ENCODE results near the gene MVB12B.

MVB12B gene

DNA sequence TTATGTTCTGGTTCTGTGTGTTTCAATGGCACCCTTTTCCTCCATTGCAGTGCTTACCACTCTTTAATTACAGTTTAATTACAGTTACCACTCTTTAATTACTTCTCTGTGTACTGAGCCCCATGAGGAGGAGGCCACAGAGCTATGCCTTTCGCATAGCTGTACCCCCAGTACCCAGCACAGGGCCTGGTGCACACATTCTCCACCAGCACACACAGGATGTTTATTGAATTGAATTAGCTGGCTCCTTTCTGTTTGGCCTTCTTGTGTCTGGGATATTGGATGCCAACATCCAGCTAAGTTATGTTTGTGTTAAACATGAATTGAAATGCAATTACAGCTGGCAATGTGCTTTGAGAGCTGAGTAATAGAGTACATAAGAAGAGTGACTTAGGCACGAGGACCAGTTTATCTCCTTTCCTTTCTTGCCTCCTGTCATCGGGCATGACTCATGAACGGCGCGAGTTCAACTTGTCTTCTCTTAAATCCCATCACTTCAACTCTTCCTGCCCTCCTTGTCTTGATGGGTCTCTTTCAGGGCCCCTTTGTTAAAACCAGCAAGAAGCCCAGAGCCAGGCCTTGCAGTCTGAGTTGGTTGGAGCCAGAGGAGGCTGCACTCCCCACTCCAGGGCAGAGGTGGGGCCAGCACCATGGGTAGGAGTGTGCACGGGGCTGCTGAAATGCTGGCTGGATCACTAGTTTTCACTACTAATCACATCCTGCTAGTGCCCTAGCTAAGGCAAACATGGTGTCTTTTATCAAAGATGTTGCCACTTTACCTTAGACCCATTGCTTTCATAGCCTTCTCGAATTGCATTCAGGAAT is 37.4 kb downstream of the MVB12B start:
- no peak for DNase-seq

DNA sequence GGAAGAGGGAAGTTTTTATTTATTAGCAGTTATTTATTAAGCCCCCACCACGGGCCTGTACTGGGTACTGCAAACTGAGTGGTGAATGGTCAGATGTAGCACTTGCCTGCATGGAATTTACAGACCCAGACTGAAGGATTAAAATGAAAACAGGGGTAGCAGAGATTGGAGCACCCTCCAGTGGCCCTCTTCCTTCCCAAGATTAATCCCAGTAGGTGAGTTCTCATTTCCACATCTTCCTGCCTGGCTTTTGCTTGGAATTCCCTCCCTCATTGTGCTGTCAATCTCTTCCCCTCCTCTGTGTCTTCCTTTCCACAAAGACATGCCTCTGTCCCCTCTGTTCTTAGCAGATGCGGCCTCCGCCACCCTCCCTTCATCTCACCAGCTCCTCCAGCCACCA is 39.2 kb downstream of the MVB12B start:
- no peak for DNase-seq

DNA sequence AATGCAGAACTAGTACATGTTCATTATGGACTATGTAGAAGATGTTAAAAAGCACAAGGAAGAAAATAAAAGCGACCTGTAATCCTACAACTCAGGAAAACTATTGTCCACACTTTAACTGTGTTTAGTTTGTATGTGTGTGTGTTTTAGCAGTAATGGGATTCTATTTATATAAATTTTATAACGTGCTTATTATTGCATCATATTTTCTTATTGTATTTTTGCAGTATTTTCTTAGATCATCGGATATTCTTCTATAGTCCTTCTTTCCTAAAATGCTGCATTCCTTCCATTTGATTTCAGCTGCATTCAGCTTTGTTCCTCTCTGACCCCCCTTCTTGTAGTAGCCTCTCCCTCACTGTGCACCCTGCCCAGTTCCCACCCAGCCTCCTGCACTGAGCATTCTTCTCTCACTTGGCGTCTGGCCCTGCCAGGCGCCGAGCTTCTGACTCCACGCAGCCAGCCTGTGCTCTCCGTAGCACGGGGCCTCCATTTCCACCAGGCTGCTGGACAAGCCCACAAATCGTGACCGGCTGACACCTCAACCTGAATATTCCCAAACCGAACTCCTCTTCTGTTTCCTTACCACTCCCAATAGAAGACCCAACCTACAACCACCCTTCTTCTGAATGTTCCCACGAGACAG is 39.9 kb downstream of the MVB12B start:
- DNase-seq: no peak

DNA sequence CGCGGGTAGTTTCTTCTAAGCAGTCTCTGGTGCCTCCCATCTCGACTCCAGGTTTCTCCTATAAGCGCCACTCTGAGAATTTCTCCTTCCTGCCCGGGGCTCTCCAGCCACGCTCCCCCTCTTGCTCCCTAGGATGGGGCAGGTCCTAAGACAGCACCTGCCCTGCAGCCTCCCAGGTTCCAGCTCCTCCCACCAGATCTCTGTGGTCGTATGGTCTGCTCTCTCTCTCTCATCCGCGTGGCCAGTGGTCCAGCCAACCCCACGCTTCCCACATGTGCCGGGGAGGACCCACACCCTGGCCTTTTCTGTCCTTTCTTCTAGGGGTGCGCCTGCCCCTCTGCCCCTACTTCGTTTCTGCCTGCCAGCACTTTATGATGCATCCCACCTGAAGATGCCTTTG is 40.5 kb downstream of the MVB12B start:
- DNase-seq: no peak

DNA sequence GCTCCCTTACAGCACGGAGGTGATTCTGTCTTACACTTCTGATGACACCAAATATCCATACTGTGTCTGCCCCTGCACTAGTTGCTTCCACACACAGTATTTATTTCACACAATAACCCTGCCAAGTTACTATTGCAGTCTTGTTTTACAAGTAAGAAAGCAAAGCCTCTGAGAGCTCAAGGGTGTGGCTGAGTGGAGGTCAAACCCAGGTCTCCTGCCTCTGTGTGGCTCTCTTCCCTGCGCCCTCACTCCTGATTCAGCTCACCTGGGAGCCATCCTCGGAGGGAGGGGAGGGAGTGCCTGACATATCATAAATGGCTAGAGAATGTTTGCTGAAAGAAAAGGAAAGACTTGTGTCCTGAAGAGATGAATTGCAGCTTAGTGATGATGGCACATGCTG is 41.0 kb downstream of the MVB12B start:
- no peak for DNase-seq

DNA sequence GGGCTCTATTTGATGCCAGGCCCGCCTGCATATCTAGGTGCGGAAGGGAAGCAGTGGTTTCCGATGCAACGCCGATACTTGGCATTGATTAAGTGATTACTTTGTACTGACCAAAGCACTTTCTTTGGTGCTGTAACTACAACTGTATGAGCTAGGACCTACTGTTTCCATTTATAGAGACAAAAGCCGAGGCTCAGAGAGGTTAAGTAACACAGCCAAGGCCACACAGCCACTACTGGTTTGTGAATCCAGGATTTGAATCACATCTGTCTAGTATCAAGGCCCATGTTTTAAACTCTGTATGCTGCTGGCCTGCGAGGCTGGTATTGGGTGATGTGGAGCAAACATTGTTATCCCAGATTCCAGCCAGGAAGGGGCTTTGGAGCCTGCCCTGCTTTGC is 41.4 kb downstream of the MVB12B start:
- DNase-seq: no peak

DNA sequence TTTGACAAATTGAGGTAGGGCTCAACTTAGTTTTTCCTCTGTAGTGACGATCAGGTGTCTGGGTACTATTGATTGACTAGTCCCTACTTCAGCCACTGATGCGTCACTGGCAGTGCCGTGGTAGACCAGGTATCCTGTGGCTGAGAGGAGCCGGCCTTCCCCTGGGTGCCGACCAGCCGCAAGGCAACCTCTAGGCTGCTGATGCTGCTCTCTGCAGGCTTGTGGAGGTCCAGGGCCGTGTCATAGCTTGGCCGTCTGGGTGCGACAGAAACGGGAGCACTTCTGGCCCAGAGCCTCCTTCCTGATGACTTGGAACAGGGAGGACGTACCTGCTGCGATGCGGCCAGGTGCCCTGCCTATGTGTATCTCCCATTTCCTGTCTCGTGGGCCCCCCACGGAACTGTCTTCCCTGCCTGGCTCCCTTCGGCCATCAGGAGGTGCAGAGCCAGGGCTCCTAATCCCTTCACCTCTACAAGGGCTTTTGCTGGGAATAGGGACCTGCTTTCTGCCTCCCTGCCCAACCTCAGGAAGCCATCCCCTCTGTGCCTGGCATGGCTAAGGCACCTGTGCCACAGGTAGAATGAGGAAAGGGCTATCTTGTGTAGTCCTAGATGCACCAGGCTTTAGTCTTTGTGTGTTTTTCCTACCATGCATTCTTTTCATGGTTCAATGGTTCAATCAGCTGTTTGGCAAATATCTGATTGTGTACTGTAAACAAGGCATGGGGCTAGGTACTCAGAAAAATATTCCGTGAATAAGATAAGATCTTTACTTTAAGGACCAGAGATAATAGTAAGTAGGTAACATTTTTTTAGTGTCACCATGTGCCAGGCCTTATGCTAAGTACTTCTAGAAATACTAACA is 44.6 kb downstream of the MVB12B start:
- DNase-seq: no peak

DNA sequence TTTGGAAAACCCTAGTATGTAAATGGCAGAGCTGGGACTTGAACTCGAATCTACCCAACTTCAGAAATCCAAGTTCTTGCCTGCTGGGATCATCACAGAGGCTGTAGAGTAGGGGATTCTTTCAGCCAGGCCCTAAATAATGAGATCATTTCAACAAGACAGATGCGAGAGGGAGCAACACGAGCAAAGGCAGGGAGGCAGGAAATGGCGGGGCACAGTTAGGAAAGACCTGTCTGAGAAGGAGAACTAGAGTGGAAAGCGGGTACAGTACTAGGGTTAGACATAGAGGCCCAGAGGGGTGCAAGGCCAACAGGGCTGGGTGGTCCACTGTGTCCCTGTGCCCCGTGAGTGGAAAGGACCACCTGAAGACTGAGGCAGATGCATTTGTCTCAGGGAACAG is 46.1 kb downstream of the MVB12B start:
- DNase-seq: peak; percentile 41

DNA sequence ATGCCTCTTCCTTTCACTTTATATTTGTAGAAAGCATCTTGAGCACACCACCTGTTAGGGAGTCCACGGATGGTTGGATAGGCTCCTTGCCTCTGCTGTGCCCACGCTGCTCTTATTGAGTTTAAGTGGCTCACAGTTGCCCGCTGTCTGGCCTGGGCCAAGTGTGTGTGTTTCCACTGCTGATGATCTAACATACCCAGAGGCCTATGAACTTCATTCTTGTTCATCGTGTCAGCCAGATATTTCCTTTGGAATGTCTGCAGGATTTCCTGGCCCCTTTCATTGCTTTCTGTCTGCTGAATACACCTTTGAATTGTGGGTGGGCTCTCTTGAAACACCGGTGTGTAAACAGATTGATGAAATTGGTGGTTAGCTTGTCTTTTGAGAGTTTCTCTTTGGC is 46.6 kb downstream of the MVB12B start:
- peak; percentile 81 for DNase-seq

DNA sequence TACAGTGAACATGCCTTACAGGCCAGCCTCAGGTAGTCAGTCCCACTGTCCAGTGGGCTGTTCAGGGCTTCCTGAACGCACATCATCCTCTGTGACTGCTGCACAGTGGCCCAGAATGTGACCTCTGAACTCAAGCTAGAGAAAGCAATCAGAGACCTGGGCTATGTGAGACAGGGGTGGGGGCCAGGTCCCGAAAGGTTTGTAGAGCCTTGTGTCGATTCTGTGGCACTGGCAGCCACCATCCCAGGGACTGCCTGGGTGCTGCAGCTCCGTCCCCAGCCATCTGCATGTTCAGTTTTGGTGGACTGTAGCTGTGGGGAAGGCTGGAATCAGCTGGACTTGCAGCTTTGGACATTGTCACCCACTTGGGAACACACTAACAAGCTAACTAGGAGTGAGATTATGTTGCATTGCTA is 47.7 kb downstream of the MVB12B start:
- DNase-seq: no peak

DNA sequence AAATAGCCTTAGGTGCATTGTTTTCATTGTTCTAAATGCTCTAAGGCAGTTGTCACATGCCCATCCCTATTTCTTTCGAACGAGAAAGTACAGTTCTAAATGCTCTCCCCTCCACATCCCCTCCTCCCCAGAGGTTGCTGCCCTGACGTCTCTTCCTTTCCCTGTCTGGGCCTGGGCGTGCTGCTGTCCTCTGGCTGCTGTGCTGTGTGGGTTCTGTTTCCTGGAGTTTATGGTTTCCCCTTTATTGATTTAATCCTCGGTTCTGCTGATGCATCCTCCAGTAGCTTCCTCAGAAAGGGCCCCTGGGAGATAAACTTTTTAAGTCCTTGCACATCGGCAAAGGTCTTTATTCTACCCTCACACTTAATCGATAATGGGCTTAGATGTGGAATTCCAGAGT is 48.8 kb downstream of the MVB12B start:
- DNase-seq: peak; percentile 50

DNA sequence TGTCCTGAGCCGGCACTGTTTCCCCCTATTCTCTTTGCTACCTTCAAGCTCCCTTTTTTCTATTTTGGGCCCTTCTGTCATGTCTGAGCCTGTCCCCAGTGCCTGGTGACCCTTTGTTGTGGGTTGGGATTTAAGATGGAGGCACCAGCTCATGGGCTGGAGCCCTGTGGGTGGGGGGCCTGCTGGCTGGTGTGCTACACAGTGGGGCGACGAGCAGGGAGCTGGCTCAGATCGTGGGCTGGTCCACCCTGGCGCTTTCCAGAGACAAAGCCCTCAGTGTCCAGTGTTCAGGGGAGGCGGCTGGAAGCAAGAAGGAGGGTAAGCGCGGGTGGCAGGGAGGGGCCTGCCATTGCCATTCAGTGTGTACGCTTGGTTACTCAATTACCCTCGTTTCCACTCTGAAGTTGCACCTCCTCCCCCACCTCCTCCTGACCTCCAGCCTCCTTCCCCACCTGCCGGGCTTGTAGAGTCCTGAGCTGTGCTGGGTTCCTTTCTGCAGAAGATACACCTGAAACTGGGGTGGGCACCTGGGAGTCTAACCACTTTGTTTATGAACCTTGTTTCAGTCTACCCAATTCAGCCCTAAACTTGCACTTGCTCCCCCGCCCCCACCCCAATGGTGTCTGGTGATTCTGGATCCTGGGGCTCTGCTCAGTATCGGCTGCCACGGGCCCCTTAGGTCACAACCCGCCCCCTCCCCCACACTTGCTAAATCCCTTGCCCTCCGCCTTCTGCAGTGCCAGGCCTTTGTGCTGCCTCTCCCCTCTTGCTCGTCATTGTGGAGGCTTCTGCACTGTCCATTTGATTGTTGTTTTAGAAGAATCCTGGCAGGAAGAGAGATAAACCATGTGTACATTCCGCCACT is 49.9 kb downstream of the MVB12B start:
- DNase-seq: no peak

DNA sequence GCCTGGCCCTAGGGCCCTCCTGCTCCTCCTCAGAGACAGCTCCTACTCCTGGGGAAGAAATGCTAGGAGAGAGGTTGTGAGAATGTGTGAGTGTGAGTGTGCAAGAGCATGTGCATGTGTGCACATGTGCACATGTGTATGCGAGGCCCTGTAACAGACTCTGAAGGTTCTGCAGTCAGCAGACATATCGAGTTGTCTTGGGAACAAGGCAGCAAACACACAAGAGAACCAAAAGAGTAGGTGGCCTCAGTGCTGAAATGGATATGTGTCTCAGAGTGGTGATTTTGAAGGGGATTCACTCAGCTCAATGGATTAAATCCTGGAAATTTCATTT is 50.5 kb downstream of the MVB12B start:
- DNase-seq: no peak

DNA sequence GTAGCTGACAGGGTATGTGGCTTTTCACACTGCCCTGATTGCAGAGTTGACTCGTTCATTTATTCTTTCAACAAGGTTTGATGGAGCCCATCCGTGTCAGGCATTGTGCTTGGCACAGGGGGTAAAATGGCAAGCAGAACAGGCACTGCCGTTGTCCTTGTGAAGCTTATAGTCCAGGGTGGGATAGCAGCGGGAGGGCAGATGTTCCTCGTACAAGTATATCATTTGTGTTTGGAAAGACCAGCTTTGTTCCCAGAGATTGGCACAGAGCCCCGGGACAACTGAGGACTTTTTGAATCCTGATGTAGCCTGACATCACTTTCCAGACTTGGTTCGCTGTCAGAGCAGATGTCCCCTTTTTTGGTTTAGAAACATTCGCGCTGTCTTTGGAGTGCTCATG is 50.9 kb downstream of the MVB12B start:
- DNase-seq: no peak

DNA sequence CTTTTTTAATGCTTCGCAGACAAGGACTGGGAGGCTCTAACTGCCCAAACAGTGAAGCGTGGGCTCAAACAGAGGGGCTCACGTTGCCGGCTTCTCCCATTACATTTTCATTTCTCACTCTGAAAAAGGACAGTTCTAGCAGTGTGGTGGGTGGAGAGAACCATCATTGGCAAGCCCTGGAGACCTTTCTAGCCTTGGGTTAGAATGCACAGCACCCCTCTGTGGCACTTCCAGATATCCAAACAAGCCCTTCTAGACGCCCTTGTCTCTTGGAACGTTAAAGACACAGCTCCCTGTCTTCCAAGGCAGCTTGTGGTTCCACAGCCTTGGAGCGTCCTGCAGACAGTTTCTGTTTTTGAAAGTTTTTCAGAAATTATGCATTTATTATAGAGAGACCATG is 52.1 kb downstream of the MVB12B start:
- DNase-seq: no peak

DNA sequence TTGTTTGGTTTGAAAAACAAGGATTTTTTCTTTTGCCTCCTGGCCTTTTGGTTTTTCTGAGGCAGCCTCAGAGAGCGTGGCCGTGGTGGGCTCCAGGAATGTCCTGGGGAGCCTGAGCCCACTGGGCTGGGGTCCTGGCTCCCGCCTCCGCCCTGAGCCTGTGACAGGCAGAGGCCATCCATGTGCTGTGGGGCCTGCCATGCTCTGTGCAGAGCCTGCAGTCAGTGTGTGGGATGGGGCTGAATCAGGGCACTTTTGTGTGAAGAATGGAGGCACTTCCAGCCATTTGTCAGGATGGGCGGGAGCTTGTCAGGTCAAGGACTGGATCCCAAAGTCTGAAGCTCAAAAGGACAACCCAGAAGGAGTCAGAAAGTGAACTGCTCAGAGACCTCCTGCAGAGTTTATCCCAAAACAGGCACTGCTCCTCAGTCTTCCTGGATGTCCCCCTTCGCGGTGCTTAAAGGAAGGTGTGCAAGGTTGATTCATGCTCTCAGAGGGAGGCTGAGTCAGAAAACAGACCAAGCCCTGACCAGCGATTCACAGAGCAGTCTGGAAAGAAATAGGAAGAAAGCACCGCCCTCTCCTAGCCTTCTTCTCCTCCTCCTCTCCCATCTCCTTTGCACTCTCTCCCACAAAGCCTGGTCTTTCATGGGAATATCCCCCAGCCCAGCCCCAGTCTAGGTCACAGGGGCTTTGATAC is 53.2 kb downstream of the MVB12B start:
- peak; percentile 27 for DNase-seq

DNA sequence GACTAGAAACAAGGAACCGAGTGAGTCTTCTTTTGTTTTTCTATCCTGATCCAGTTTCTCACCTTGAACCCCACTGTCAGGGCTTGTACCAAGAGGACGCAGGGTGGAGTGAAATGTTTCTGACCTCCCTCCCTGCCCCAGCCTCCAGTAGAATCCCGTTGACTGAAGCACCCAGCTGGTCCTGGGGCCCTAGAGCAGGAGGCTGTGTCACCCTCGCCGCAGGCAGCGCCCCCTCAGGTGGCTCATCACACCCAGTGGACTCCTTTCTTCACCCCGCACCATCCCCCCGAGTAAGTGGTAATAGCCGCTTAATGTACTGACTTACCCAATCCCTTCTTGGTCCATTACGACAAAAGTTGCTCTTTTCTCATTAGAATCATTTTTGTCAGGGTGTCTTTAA is 53.8 kb downstream of the MVB12B start:
- no peak for DNase-seq

DNA sequence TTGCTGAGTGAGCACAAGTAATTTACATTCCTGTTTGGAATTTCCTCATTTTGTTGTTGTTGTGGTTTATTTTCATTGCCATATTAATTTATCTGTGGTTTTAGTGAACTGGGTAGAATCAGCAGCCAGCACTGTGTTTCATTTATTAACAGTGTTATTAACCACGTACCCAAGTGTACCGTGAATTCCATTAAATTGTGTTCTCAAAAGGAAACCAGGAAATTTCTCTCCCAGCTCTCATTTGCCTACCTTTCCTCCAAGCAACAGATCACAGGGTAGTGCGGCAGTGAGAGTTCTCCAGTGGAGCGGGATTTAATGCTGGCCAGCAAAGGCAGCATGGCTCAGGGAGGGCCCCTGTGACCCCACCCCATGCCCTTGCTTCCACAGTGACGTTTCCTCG is 54.6 kb downstream of the MVB12B start:
- DNase-seq: no peak

DNA sequence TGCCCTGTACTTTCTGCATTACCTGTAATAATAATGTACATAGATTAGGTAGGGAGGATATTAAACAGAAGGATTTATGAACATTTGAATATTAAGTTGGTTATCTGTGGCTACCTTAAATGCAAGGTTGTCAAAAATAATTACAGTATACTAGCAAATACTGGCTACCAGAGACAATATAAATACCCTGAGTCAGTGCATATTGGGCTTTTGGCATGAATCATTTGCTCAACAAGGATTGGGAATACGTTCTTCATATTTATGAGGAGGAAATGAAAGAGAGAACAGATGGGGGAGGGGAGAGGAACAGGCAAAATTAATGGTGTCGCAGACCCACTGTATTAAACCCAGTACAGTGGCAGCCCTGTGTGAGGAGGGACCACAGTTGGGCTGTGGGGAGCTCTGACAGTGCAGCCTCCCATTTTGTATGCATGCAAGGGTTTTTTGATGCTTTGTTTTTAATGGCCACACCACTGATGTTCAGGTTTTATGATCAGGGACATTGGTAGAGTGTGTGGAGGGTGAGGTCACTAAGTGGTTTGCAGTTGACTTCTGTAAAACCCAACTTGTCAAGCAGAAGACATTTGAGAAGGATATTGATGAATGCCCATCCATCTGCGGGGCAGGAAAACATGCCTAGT is 56.9 kb downstream of the MVB12B start:
- no peak for DNase-seq

DNA sequence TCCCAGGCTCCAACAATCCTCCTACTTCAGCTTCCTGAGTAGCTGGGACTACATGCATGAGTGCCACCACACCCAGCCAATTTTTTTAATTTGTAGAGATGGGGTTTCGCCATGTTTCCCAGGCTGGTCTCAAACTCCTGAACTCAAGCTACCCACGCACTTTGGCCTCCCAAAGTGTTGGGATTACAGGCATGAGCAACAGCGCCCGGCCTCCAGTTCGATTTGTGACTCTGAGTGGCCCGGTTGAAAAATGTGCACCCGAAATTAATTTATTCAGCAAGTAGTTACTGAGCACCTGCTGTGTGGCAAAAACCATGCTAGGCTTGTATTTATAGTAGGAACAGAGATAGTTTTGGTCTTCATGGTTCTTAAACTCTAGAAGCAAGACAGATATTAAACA is 58.3 kb downstream of the MVB12B start:
- DNase-seq: no peak

DNA sequence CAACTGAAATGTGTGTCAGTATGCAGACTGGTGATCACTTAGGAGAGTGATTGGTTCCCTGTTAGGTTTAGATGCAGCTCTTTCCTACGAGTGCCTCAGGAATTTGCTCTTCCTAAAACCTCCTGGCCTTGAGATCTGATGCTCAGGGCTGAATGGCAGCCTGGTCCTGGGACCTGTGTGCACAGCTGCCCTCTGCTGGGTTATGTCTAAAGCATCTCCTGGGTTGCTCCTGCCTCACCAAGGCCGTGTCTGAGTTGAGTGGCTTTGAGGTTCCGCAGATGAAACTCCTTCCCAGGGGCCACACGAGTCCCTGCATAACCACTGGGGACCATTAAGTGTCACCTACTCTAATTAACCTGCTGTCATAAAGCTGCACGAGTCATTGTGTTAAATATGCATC is 59.5 kb downstream of the MVB12B start:
- no peak for DNase-seq

All from fibroblast of skin of abdomen (primary cell).